GM12875 (cell line): ENCODE data around the gene TCF3.

Experiments
- H3K4me3 ChIP-seq: one replicate; pipeline ENCODE4 v1.5.1; 2011; ENCODE audit warnings: low read depth, low read length, control low read depth
- CTCF ChIP-seq: IDR thresholded peaks from 2 replicates; pipeline ENCODE4 v1.5.1; 2011; ENCODE audit warnings: low read depth, mild to moderate bottlenecking, control low read depth, inconsistent platforms, low read length, moderate library complexity, borderline replicate concordance; ENCODE audit not compliant: insufficient read depth

TCF3 gene

GRCh38 chr19:1632462-1633268 lies 19.8 kb downstream of the TCF3 start:
- no peak for TF ChIP-seq CTCF
- H3K4me3 ChIP-seq, result no peak overlapping the region

- TF ChIP-seq CTCF, result no peak
- no peak overlapping the region for H3K4me3 ChIP-seq
Measured at GRCh38 chr19:1631557-1632100, 20.8 kb downstream of the TCF3 start.

DNA sequence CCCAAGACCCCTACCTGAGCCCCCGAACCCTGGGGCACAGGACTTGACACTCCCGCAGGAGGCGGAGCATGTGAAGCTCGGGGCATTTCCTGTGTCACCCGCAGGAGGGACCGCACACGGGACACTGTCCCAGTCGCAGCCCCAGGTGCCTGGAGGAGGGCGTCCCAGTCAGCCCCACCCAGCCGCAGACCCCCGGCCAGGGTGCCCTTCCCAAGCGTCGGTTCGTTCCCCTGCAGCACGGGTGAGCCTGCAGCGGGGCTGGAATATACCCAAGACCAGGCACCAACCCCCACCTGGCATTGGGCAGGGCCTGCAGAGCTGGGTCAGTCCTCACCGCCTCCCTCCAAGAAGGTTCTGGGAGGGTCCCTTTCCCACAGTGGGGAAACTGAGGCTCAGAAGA lies 21.6 kb downstream of the TCF3 start:
- TF ChIP-seq CTCF, result no peak

GRCh38 chr19:1630012-1630411 lies 22.4 kb downstream of the TCF3 start:
- no peak overlapping the region for H3K4me3 ChIP-seq
- TF ChIP-seq CTCF, result no peak

More for the DNA sequence above, 21.6 kb downstream of the TCF3 start:
- no peak overlapping the region for H3K4me3 ChIP-seq

- TF ChIP-seq CTCF, result no peak
- no peak overlapping the region for H3K4me3 ChIP-seq
Measured at GRCh38 chr19:1629256-1629808, 23.1 kb downstream of the TCF3 start.

DNA sequence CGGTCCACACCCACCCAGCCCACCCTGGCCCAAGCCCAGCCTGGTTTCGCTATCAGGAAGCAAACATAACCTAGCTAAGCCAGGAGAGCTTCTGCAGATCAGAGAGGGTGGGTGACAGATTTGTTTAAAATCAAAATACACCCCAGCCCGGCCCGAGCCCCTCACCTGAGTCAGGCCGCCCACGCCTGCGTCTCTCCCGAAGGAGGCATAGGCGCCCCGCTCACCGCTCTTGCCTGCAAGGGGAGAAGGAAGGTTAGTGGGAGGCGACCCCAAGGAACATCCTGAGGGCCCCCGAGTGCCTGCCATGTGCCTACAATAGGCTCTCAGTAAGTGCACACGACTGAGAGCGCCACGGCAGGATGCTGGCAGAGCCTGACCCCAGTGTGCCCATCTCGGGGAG lies 25.2 kb downstream of the TCF3 start:
- no peak overlapping the region for H3K4me3 ChIP-seq
- no peak for TF ChIP-seq CTCF
